SK-N-SH (cell line): ENCODE measurements around the gene FAHD1. TPM values are rescaled to one million over a fixed set of nuclear protein-coding genes. Genes with fewer than 3 reads are reported as not detected.

Experiments used
- CTCF ChIA-PET: fragments of 300-600, 350-600 bp; formaldehyde crosslinking; extraction: SDS; loops from one replicate; lab custom pipeline; 2021; lab: Yijun Ruan, JAX
- POLR2A ChIA-PET: fragments of 350-600 bp; sonication (Branson Sonifier 250); formaldehyde crosslinking; extraction: SDS; loops from one replicate; lab custom pipeline; 2020; ENCODE audit warnings: antibody characterized with exemption, inconsistent platforms; lab: Yijun Ruan, JAX
- DNase-seq: peaks from one replicate; pipeline ENCODE4 v3.0.0; 2012
- H2AFZ ChIP-seq: fragments of 200-600 bp; sonication (generic); 2 replicates; pipeline ENCODE4 v1.8.1; 2016; ENCODE audit warnings: antibody characterized with exemption, mild to moderate bottlenecking, low read depth
- H3F3A ChIP-seq: fragments of 200-600 bp; sonication (generic); replicated peaks from 2 replicates; pipeline ENCODE3; 2016; ENCODE audit warnings: antibody characterized with exemption, mild to moderate bottlenecking; ENCODE audit not compliant: insufficient read depth
- H3K27ac ChIP-seq, 2 experiments: fragments of 200-500 bp in 1 of 2; fragments of 200-600 bp in 1 of 2; sonication (Bioruptor generic) in 1 of 2; sonication (generic), shearing (Covaris generic) in 1 of 2; 2 replicates each; pipeline versions ENCODE4 v1.5.1 to v1.6.1; 2014 to 2016; ENCODE audit warnings: low read depth in 2 of 2, inconsistent platforms in 1 of 2, low read length in 1 of 2, mild to moderate bottlenecking in 1 of 2, mixed read lengths in 1 of 2
- H3K27me3 ChIP-seq: fragments of 200-600 bp; sonication (generic), shearing (Covaris generic); 2 replicates; pipeline ENCODE4 v1.6.1; 2016; ENCODE audit warnings: mixed run types; ENCODE audit not compliant: insufficient read depth
- H3K36me3 ChIP-seq, 2 experiments: fragments of 200-500 bp in 1 of 2; fragments of 200-600 bp in 1 of 2; sonication (Bioruptor generic) in 1 of 2; sonication (generic) in 1 of 2; replicated peaks in 1 of 2; 2 replicates each; pipeline versions ENCODE3 to v1.5.1; 2014 to 2016; ENCODE audit warnings: low read length in 1 of 2, mild to moderate bottlenecking in 1 of 2; ENCODE audit not compliant: insufficient read depth in 2 of 2, control insufficient read depth in 1 of 2
- H3K4me1 ChIP-seq, 2 experiments: fragments of 200-500 bp in 1 of 2; fragments of 200-600 bp in 1 of 2; sonication (Bioruptor generic) in 1 of 2; sonication (generic), shearing (Covaris generic) in 1 of 2; 2 replicates each; pipeline versions ENCODE4 v1.5.1 to v1.6.1; 2014 to 2016; ENCODE audit warnings: low read depth in 1 of 2, low read length in 1 of 2, mixed run types in 1 of 2; ENCODE audit not compliant: insufficient read depth in 2 of 2, control insufficient read depth in 1 of 2
- H3K4me2 ChIP-seq: fragments of 200-600 bp; sonication (generic), shearing (Covaris generic); 2 replicates; pipeline ENCODE4 v1.6.1; 2017; ENCODE audit warnings: mixed run types
- H3K4me3 ChIP-seq, 2 experiments: fragments of 200-500 bp in 1 of 2; fragments of 200-600 bp in 1 of 2; sonication (Bioruptor generic) in 1 of 2; sonication (generic), shearing (Covaris generic) in 1 of 2; 2 replicates each; pipeline versions ENCODE4 v1.5.1 to v1.8.1; 2014 to 2016; ENCODE audit warnings: low read depth in 2 of 2, inconsistent platforms in 1 of 2, low read length in 1 of 2, mild to moderate bottlenecking in 1 of 2, mixed read lengths in 1 of 2, moderate library complexity in 1 of 2
- H3K79me2 ChIP-seq: fragments of 200-600 bp; sonication (generic); 2 replicates; pipeline ENCODE4 v1.8.1; 2017; ENCODE audit warnings: mild to moderate bottlenecking; ENCODE audit not compliant: insufficient read depth
- H3K9ac ChIP-seq: fragments of 200-600 bp; sonication (generic); 2 replicates; pipeline ENCODE4 v1.6.1; 2017; ENCODE audit warnings: mixed run types
- H3K9me2 ChIP-seq: fragments of 200-600 bp; sonication (generic); 2 replicates; pipeline ENCODE4 v1.6.1; 2017; ENCODE audit warnings: mixed run types
- H3K9me3 ChIP-seq: fragments of 200-600 bp; sonication (generic); 2 replicates; pipeline ENCODE4 v1.6.1; 2017; ENCODE audit warnings: mixed run types, mild to moderate bottlenecking, moderate library complexity
- H4K20me1 ChIP-seq: fragments of 200-600 bp; sonication (generic); 2 replicates; pipeline ENCODE4 v1.6.1; 2017; ENCODE audit warnings: mild to moderate bottlenecking, mixed run types; ENCODE audit not compliant: insufficient read depth
- CHD2 ChIP-seq: fragments of 150-350 bp; IDR thresholded peaks from 2 replicates; pipeline ENCODE4 v1.6.1; 2018; ENCODE audit warnings: low read length; ENCODE audit not compliant: partially characterized antibody
- ELF1 ChIP-seq: IDR thresholded peaks from 2 replicates; pipeline ENCODE4 v1.4.0; 2012
- FOXM1 ChIP-seq: IDR thresholded peaks from 2 replicates; pipeline ENCODE4 v1.4.0; 2012; ENCODE audit warnings: low read depth, mild to moderate bottlenecking
- GATA2 ChIP-seq: sonication (generic); formaldehyde crosslinking; IDR thresholded peaks from 2 replicates; pipeline ENCODE4 v1.5.0; 2020; ENCODE audit warnings: mild to moderate bottlenecking, missing genetic modification reagents
- JUND ChIP-seq: IDR thresholded peaks from 2 replicates; pipeline ENCODE4 v1.4.0; 2012
- MEF2A ChIP-seq: IDR thresholded peaks from 2 replicates; pipeline ENCODE4 v1.4.0; 2012; ENCODE audit warnings: low read depth, borderline replicate concordance
- NRF1 ChIP-seq: IDR thresholded peaks from 2 replicates; pipeline ENCODE4 v1.6.1; 2012; ENCODE audit warnings: low read depth, mild to moderate bottlenecking, low read length
- POLR2AphosphoS5 ChIP-seq: IDR thresholded peaks from 2 replicates; pipeline ENCODE4 v1.6.1; 2012; ENCODE audit warnings: low read depth, low read length
- RAD21 ChIP-seq: IDR thresholded peaks from 2 replicates; pipeline ENCODE4 v1.6.1; 2012; ENCODE audit warnings: mild to moderate bottlenecking, low read length
- RCOR1 ChIP-seq: fragments of 150-350 bp; IDR thresholded peaks from 2 replicates; pipeline ENCODE4 v1.6.1; 2017; ENCODE audit warnings: antibody characterized with exemption, low read length
- RFX5 ChIP-seq: IDR thresholded peaks from 2 replicates; pipeline ENCODE4 v1.6.1; 2012; ENCODE audit warnings: mild to moderate bottlenecking, improper control_type of control experiment, low read length
- SIN3A ChIP-seq: IDR thresholded peaks from 2 replicates; pipeline ENCODE4 v1.6.1; 2012; ENCODE audit warnings: low read depth, mild to moderate bottlenecking, low read length, moderate library complexity, borderline replicate concordance
- SMC3 ChIP-seq: IDR thresholded peaks from 2 replicates; pipeline ENCODE4 v1.6.1; 2012; ENCODE audit warnings: low read depth, low read length, improper control_type of control experiment
- YY1 ChIP-seq: IDR thresholded peaks from 2 replicates; pipeline ENCODE4 v1.4.0; 2012; ENCODE audit warnings: low read depth, mild to moderate bottlenecking
- WGBS: methylation state at CpG from one replicate; pipeline ENCODE4 v1.1.6; 2017; ENCODE audit warnings: low lambda C conversion rate; 5-methylcytosine and 5-hydroxymethylcytosine counted together
- polyA plus RNA-seq, 3 experiments: library from polyadenylated mRNA; depleted of rRNA; stranded (reverse); fragments of >200 nt; gene quantifications; 2 replicates each; pipeline ENCODE4 v1.2.3, GENCODE V29; 2012
- TF ChIP-seq, protein P1 (sequence below): IDR thresholded peaks from 2 replicates; pipeline ENCODE4 v1.4.0; 2012; ENCODE audit warnings: low read depth
- TF ChIP-seq, protein P2 (sequence below): fragments of 150-350 bp; IDR thresholded peaks from 2 replicates; pipeline ENCODE4 v1.6.1; 2016; ENCODE audit warnings: mild to moderate bottlenecking, low read depth, low read length
- TF ChIP-seq, protein P3 (sequence below): IDR thresholded peaks from 2 replicates; pipeline ENCODE4 v1.6.1; 2012; ENCODE audit warnings: mild to moderate bottlenecking, low read depth, low read length, moderate library complexity
- TF ChIP-seq, protein P4 (sequence below): IDR thresholded peaks from 2 replicates; pipeline ENCODE4 v1.4.0; 2012; ENCODE audit warnings: low read depth, borderline replicate concordance
- TF ChIP-seq, protein P5 (sequence below): IDR thresholded peaks from 2 replicates; pipeline ENCODE4; 2012
- TF ChIP-seq, protein P6 (sequence below): fragments of 200-600 bp; sonication (generic); IDR thresholded peaks from 2 replicates; pipeline ENCODE4 v1.6.1; 2017; ENCODE audit warnings: antibody characterized with exemption, mild to moderate bottlenecking, moderate library complexity

Gene FAHD1
- polyA plus RNA-seq, 1 of the 3 experiments (the other 2 are of a cell fraction): 59.0 TPM

DNA sequence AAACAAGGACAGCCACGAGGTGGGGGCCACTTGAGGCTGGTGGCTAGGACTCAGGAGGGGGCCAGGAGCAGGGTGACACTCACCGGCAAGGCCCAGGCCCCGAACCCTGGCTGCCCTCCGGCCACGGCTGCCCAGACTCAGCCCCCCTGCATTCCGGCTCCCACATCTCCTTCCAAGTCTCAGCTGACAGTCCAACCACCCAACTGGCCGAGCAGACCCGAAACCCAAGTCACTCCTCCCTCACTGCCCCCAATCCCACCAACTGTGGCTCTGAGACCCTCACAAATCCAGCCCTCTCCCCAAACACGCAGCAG, 9.8 kb upstream of the FAHD1 start:
- no peak overlapping the region for H3K4me2 ChIP-seq
- no peak overlapping the region for H2AFZ ChIP-seq
- peaks cover 7% of the 10 kb centered on the region for H3F3A ChIP-seq
- POLR2A ChIA-PET: no interaction called here
- H3K4me1 ChIP-seq: no peaks in the 10 kb centered on the region
- no peak overlapping the region for H3K4me3 ChIP-seq
- 88% methylated on average over 4 of the region's 9 CpGs for WGBS
- TF ChIP-seq MEF2A (no peak), CHD2 (no peak), YY1 (no peak), RFX5 (no peak), POLR2AphosphoS5 (no peak), JUND (no peak), RAD21 (no peak), SMC3 (no peak), ELF1 (no peak), NRF1 (no peak), RCOR1 (no peak), FOXM1 (no peak), SIN3A (no peak), GATA2 (CRISPR knock-in tag) (no peak)
- TF ChIP-seq, protein P1, sequence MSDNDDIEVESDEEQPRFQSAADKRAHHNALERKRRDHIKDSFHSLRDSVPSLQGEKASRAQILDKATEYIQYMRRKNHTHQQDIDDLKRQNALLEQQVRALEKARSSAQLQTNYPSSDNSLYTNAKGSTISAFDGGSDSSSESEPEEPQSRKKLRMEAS: no peak
- TF ChIP-seq, protein P2, sequence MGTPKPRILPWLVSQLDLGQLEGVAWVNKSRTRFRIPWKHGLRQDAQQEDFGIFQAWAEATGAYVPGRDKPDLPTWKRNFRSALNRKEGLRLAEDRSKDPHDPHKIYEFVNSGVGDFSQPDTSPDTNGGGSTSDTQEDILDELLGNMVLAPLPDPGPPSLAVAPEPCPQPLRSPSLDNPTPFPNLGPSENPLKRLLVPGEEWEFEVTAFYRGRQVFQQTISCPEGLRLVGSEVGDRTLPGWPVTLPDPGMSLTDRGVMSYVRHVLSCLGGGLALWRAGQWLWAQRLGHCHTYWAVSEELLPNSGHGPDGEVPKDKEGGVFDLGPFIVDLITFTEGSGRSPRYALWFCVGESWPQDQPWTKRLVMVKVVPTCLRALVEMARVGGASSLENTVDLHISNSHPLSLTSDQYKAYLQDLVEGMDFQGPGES: no peak
- TF ChIP-seq, protein P3, sequence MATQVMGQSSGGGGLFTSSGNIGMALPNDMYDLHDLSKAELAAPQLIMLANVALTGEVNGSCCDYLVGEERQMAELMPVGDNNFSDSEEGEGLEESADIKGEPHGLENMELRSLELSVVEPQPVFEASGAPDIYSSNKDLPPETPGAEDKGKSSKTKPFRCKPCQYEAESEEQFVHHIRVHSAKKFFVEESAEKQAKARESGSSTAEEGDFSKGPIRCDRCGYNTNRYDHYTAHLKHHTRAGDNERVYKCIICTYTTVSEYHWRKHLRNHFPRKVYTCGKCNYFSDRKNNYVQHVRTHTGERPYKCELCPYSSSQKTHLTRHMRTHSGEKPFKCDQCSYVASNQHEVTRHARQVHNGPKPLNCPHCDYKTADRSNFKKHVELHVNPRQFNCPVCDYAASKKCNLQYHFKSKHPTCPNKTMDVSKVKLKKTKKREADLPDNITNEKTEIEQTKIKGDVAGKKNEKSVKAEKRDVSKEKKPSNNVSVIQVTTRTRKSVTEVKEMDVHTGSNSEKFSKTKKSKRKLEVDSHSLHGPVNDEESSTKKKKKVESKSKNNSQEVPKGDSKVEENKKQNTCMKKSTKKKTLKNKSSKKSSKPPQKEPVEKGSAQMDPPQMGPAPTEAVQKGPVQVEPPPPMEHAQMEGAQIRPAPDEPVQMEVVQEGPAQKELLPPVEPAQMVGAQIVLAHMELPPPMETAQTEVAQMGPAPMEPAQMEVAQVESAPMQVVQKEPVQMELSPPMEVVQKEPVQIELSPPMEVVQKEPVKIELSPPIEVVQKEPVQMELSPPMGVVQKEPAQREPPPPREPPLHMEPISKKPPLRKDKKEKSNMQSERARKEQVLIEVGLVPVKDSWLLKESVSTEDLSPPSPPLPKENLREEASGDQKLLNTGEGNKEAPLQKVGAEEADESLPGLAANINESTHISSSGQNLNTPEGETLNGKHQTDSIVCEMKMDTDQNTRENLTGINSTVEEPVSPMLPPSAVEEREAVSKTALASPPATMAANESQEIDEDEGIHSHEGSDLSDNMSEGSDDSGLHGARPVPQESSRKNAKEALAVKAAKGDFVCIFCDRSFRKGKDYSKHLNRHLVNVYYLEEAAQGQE: no peak
- TF ChIP-seq, protein P4, sequence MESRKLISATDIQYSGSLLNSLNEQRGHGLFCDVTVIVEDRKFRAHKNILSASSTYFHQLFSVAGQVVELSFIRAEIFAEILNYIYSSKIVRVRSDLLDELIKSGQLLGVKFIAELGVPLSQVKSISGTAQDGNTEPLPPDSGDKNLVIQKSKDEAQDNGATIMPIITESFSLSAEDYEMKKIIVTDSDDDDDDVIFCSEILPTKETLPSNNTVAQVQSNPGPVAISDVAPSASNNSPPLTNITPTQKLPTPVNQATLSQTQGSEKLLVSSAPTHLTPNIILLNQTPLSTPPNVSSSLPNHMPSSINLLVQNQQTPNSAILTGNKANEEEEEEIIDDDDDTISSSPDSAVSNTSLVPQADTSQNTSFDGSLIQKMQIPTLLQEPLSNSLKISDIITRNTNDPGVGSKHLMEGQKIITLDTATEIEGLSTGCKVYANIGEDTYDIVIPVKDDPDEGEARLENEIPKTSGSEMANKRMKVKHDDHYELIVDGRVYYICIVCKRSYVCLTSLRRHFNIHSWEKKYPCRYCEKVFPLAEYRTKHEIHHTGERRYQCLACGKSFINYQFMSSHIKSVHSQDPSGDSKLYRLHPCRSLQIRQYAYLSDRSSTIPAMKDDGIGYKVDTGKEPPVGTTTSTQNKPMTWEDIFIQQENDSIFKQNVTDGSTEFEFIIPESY: no peak
- TF ChIP-seq, protein P5, sequence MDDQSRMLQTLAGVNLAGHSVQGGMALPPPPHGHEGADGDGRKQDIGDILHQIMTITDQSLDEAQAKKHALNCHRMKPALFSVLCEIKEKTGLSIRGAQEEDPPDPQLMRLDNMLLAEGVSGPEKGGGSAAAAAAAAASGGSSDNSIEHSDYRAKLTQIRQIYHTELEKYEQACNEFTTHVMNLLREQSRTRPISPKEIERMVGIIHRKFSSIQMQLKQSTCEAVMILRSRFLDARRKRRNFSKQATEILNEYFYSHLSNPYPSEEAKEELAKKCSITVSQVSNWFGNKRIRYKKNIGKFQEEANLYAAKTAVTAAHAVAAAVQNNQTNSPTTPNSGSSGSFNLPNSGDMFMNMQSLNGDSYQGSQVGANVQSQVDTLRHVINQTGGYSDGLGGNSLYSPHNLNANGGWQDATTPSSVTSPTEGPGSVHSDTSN: no peak
- TF ChIP-seq, protein P6, sequence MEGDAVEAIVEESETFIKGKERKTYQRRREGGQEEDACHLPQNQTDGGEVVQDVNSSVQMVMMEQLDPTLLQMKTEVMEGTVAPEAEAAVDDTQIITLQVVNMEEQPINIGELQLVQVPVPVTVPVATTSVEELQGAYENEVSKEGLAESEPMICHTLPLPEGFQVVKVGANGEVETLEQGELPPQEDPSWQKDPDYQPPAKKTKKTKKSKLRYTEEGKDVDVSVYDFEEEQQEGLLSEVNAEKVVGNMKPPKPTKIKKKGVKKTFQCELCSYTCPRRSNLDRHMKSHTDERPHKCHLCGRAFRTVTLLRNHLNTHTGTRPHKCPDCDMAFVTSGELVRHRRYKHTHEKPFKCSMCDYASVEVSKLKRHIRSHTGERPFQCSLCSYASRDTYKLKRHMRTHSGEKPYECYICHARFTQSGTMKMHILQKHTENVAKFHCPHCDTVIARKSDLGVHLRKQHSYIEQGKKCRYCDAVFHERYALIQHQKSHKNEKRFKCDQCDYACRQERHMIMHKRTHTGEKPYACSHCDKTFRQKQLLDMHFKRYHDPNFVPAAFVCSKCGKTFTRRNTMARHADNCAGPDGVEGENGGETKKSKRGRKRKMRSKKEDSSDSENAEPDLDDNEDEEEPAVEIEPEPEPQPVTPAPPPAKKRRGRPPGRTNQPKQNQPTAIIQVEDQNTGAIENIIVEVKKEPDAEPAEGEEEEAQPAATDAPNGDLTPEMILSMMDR: no peak
- H3K36me3 ChIP-seq: peaks cover 0 to 18% of the 10 kb centered on the region in 2 experiments
- no peak for DNase-seq
- no peaks in the 10 kb centered on the region for H3K9me2 ChIP-seq
- peaks cover 4% of the 10 kb centered on the region; the same call in 1 of the 2 replicates for H3K79me2 ChIP-seq
- no peak overlapping the region for H3K9ac ChIP-seq
- no peaks in the 10 kb centered on the region for H4K20me1 ChIP-seq
- no peak overlapping the region for H3K27ac ChIP-seq
- H3K9me3 ChIP-seq: no peaks in the 10 kb centered on the region
- CTCF ChIA-PET: no interaction called here
- H3K27me3 ChIP-seq: no peaks in the 10 kb centered on the region
